Hepatocyte (in vitro differentiated cells): ENCODE results near the gene MVB12B. TPM values are rescaled to one million over a fixed set of nuclear protein-coding genes. Genes with fewer than 3 reads are reported as not detected.

Experiments used
- DNase-seq: peaks from one replicate; pipeline ENCODE4 v3.0.0-alpha.2; 2016; ENCODE audit warnings: low spot score
- H2AFZ ChIP-seq: fragments of 200-600 bp; sonication (generic); 2 replicates; pipeline ENCODE4 v1.6.0; 2016; ENCODE audit warnings: antibody characterized with exemption, mild to moderate bottlenecking
- H3K27ac ChIP-seq: fragments of 200-600 bp; sonication (generic); 2 replicates; pipeline ENCODE4 v1.5.1; 2016; ENCODE audit warnings: mild to moderate bottlenecking
- H3K27me3 ChIP-seq: fragments of 200-600 bp; sonication (generic); 2 replicates; pipeline ENCODE4 v1.6.1; 2016
- H3K36me3 ChIP-seq: fragments of 200-600 bp; sonication (generic); replicated peaks from 2 replicates; pipeline ENCODE4 v1.5.1; 2016; ENCODE audit warnings: low read depth; ENCODE audit not compliant: insufficient read depth
- H3K4me1 ChIP-seq: fragments of 200-600 bp; sonication (generic); 2 replicates; pipeline ENCODE4 v1.5.1; 2016; ENCODE audit warnings: mild to moderate bottlenecking, moderate library complexity; ENCODE audit not compliant: insufficient read depth
- H3K4me2 ChIP-seq: fragments of 200-600 bp; sonication (generic); 2 replicates; pipeline ENCODE4 v1.6.0; 2016
- H3K4me3 ChIP-seq: fragments of 200-600 bp; sonication (generic); 2 replicates; pipeline ENCODE4 v1.5.1; 2016; ENCODE audit warnings: mild to moderate bottlenecking
- H3K79me2 ChIP-seq: fragments of 200-600 bp; sonication (generic); 2 replicates; pipeline ENCODE4 v1.6.0; 2017; ENCODE audit warnings: mild to moderate bottlenecking
- H3K9me2 ChIP-seq: fragments of 200-600 bp; sonication (generic); replicated peaks from 2 replicates; pipeline ENCODE4 v1.6.0; 2017; ENCODE audit warnings: mild to moderate bottlenecking; ENCODE audit not compliant: insufficient read depth
- H3K9me3 ChIP-seq: fragments of 200-600 bp; sonication (generic); 2 replicates; pipeline ENCODE4 v1.5.1; 2016; ENCODE audit warnings: low read depth, mild to moderate bottlenecking
- H4K20me1 ChIP-seq: fragments of 200-600 bp; sonication (generic); 2 replicates; pipeline ENCODE4 v1.6.0; 2016; ENCODE audit warnings: mild to moderate bottlenecking; ENCODE audit not compliant: insufficient read depth, poor library complexity, severe bottlenecking
- CTCF ChIP-seq: fragments of 200-600 bp; sonication (generic); IDR thresholded peaks from 2 replicates; pipeline ENCODE4 v1.5.1; 2016; ENCODE audit warnings: antibody characterized with exemption, mild to moderate bottlenecking; ENCODE audit not compliant: poor library complexity
- EZH2 ChIP-seq: fragments of 200-600 bp; sonication (generic); IDR thresholded peaks from 2 replicates; pipeline ENCODE4 v1.6.1; 2016; ENCODE audit warnings: antibody characterized with exemption, mild to moderate bottlenecking, borderline replicate concordance
- EZH2phosphoT487 ChIP-seq: fragments of 200-600 bp; sonication (generic); IDR thresholded peaks from one replicate; pipeline ENCODE4 v1.6.1; 2018; ENCODE audit warnings: antibody characterized with exemption, mild to moderate bottlenecking, low read depth, moderate library complexity; ENCODE audit not compliant: unreplicated experiment, severe bottlenecking
- WGBS: methylation state at CpG from one replicate; pipeline ENCODE4 v1.1.6; 2016; ENCODE audit warnings: low lambda C conversion rate; ENCODE audit errors: missing lambda C conversion rate; 5-methylcytosine and 5-hydroxymethylcytosine counted together
- polyA plus RNA-seq: library from polyadenylated mRNA; unstranded; fragments of >200 nt; fragmentation: Nextera tagmentation; extraction: Ambion mirVana; gene quantifications from 2 replicates; pipeline ENCODE4 v1.2.1, GENCODE V29; 2016
- total RNA-seq: library from RNA; depleted of rRNA; stranded (reverse); fragments of >200 nt; gene quantifications from 2 replicates; pipeline ENCODE4 v1.2.3, GENCODE V29; 2014

Gene MVB12B
- total and polyA plus RNA-seq, 2 experiments from 2014 or later: 11.8 to 12.1 TPM

GRCh38 chr9:126513159-126514036 is 186.8 kb downstream of the MVB12B start:
- no peaks in the 10 kb centered on the region for H4K20me1 ChIP-seq
- TF ChIP-seq CTCF: no peak
- no peak for TF ChIP-seq EZH2phosphoT487
- TF ChIP-seq EZH2: no peak
- H3K36me3 ChIP-seq: no peaks in the 10 kb centered on the region
- no peaks in the 10 kb centered on the region for H3K79me2 ChIP-seq
- peaks cover 45% of the 10 kb centered on the region for H3K27me3 ChIP-seq
- WGBS: 50% methylated on average over 13 of the region's 13 CpGs
- H3K4me2 ChIP-seq: peak overlapping the region; percentile 74
- H3K4me3 ChIP-seq: no peak overlapping the region
- H3K9me2 ChIP-seq: no peaks in the 10 kb centered on the region
- H3K9me3 ChIP-seq: no peaks in the 10 kb centered on the region
- H2AFZ ChIP-seq: no peak overlapping the region
- no peak for DNase-seq
- H3K4me1 ChIP-seq: peaks cover 9% of the 10 kb centered on the region
- H3K27ac ChIP-seq: no peak overlapping the region

DNA sequence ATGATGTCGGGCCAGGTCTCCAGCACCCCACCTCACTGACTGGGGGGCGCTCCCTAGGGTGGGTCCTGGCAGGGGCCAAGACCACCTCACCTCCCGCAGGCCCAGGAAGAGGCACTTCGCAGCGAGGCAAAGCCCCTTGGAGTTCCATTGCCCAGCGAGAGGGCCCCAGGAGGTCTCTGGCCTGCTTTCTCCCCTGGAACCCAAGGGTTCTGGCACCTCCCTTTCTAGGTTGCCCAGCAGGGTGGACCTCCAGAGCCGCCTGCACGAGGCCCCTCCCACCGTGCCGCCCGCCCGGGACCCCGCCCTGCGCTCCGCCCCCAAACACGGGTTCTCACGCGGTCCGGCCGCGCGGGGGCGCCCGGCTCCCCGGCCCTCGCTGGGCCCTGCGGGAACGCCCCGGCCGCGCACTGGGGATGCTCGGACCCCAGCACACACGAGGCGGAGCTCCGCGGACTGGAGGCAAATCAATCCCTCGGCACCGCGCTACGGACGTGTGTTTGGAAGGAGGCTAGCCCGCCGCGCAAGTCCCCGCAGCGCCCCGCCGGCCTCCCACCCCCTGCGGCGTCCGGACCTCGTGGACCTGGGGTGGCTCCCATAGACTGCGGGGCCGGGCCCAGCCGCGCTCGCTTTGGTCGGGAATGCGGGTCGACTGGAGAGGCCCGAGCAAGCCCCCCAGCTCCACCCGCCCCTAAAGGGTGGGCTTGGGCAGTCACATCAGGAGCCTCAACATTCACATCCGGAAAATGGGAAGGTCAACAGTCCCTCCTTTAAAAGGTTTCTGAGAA is 187.6 kb downstream of the MVB12B start:
- Histone ChIP-seq H3K27ac (no peak overlapping the region), H3K4me3 (no peak overlapping the region), H3K9me3 (no peaks in the 10 kb centered on the region), H3K27me3 (peaks cover 54% of the 10 kb centered on the region), H3K4me1 (peaks cover 9% of the 10 kb centered on the region), H3K4me2 (peak overlapping the region; percentile 74), H3K79me2 (no peaks in the 10 kb centered on the region), H2AFZ (no peak overlapping the region), H3K9me2 (no peaks in the 10 kb centered on the region), H4K20me1 (no peaks in the 10 kb centered on the region), H3K36me3 (no peaks in the 10 kb centered on the region)
- WGBS: 20% methylated on average over 49 of the region's 63 CpGs
- peak; percentile 78 for DNase-seq
- TF ChIP-seq CTCF (peak; percentile 50), EZH2 (no peak)

DNA sequence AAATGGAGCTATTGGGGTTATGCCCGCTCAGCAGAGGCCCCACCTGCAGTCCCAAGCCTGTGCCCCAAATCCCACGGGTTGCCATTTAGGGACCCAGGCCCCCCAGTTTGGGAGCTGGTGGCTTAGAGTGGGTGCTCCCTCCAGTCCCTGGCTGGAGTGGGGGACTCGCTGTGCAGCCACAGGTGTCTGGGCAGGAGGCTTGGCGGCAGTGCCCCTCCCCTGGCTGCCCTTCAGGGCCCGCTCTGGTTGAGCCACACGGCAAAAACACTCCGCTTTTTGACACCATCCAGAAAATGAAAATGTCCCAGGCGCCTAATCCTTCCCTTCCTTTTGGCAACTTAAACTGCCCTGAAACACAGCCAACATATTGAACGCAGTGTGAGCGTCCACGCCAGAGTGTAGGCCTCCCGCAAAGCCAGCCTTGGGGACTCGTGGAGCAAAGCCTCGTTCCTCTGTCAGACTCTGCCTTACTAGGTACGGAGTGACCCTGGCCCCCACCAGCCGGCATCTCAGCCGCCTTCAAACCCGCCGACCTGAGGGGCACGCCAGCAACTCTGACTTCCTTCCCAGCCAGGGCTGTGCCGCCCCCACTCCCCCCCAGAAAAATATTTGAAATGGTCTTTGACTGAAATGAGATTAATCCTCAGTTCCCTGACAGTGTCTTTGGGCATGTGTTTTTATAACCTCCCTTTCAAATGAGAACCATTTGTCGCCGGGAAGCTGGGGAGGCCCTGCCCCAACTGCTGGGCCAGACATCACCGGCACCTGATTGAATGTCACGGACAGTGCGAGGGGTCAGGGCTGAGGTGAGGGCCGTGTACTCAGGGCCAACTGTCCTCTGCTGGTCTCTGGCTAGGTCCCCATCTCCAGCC is 188.6 kb downstream of the MVB12B start:
- no peak overlapping the region for H3K27ac ChIP-seq
- H3K79me2 ChIP-seq: no peaks in the 10 kb centered on the region
- no peaks in the 10 kb centered on the region for H3K9me3 ChIP-seq
- no peak overlapping the region for H3K4me2 ChIP-seq
- H2AFZ ChIP-seq: no peak overlapping the region
- WGBS: 73% methylated on average over 27 of the region's 27 CpGs
- peaks cover 64% of the 10 kb centered on the region for H3K27me3 ChIP-seq
- no peak for DNase-seq
- H3K4me1 ChIP-seq: peaks cover 9% of the 10 kb centered on the region
- no peaks in the 10 kb centered on the region for H3K9me2 ChIP-seq
- no peaks in the 10 kb centered on the region for H4K20me1 ChIP-seq
- H3K36me3 ChIP-seq: no peaks in the 10 kb centered on the region
- TF ChIP-seq EZH2: no peak
- TF ChIP-seq CTCF: no peak
- TF ChIP-seq EZH2phosphoT487: no peak
- no peak overlapping the region for H3K4me3 ChIP-seq
